Islet precursor cell (in vitro differentiated cells): ENCODE measurements around the gene LARGE1.

Experiments
- DNase-seq: peaks from one replicate; pipeline ENCODE4 v3.0.0-alpha.2; 2018

The LARGE1 gene

DNA sequence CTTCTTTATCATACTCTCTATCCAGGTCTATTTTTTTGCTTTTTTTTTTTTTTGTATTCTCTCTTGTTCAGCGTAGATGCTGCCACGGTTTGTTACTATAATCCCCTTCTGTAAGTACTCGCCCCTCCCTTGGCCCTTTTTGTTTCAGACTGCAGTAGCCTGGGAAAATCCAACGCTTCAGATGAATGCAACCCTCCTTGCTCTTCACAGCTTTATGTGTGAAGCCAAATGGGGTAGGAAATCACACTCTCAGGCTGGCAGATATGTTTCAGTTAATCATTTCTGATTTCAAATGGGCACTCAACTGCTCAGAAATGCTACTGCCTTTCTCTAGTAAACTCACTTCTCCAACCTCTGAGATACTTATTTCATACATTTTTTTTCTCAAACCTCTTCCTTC lies 149.1 kb downstream of the LARGE1 start:
- no peak for DNase-seq

DNA sequence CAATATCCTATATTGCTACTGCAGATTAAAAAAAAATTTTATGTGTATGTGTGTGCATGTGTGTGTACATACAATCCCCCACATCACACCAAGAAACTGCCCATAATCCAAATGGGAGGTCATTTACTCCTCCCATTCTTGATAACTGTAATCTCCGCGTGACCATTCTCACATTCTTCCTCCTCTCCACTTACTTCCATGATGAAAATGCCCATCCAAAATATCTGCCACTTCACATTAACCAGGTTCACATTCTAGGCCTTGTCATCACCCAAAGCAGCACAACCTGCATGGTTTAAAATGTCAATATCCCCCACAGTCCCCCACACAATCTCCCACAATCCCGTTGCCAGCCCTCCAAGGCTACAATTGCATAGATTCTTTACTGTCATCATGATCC lies 149.6 kb downstream of the LARGE1 start:
- no peak for DNase-seq

DNA sequence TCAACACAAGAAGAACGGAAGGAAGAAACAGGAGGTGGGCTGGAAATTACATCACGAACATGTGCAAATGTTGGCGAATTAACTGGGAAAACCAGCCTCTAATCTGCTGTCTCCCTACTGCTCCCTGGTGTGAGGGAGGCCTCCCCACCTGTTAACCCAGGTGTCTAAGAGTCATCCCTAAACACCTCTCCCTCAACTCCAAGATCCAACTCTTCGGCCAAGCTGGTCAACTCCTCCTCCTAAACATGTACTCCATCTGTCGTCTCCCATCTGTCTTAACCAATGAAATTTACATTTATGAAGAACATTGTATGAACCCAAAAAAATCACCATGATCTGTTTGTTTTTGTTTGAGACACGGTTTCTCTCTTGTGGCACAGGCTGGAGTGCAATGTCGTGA lies 154.2 kb downstream of the LARGE1 start:
- DNase-seq = peak; percentile 4

DNA sequence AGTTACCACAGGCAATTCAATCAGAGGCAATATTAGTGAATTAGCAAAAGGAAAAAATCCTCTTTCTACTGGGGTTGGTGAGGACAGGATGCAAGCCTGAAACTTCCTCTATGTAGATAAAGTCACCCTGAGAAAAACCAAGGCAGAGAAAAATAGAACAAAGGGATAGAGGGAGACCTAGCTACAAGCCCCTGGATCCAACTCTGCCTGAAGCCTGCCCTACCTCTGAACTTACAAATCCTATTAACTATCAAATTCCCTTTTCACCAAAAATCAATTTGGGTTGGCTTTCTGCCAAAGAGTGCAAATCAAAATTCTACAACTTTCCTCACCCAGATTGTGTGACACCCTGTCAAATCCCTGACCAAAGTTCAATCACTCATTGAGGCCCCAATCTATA lies 161.3 kb downstream of the LARGE1 start:
- DNase-seq = no peak

DNA sequence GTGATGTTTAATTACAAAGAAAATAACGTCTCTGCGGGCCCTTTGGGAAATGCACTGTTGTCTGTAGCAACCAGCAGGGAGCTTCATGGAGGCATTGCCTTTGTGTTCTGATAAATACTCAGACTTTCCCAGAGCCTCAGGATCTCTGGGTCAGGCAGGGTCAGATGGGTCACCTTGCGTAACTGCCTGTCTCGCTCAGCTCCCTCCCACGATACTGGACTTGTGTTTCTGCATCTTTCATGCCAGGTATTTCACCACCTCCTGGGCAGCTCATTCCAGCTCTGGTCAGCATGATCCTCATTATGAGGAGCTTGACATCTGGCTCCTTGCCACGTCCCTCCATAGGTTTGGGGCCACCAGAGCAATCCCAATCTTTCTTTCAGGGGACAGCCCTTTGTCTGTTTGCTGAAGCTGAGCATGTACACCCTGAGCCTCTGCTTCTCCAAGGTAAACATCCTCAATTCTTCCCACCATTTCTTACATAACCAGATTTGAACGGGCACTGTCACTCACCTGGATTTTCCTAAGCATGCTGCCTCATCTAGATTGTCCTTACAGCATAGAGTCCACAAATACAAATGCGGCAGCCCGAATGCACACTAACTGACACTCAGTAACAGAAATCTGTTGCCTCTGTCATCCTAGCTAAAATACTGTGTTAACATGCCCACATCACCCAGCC lies 162.3 kb downstream of the LARGE1 start:
- DNase-seq = no peak

DNA sequence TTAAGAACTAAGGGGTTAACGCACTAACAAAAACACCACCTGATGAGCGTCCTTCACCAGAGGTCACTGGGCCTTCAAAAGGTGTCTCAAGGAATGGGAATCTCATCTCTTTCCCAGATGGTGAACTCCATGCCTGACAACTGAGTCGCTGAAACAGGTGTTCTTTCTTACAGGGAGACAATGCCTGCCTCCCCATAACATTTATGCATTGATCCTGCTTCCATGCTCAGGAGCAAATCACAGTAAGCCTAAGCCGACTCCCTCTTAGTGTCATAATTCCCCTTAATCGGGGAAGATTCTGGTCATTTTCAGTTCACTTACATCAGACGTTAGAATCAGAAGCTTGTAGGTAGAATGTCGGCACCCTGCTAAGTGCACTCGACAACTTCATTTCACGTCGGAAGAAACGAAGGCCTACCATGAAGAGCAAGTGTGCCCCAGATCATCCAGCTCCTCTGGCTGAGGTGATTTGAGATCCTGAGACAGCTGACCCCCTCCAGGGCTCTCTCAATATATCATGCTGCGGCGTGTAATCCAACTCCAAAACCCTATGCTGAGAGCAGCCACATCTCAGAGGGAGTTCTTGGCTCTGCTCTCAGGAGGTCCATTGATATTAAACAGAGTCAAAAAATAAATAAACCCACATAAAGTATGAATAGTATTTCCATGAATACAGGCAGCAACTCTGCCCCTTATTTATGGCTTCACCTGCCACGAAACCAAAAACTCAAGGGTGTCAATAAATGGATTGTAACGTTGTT lies 163.1 kb downstream of the LARGE1 start:
- no peak for DNase-seq

DNA sequence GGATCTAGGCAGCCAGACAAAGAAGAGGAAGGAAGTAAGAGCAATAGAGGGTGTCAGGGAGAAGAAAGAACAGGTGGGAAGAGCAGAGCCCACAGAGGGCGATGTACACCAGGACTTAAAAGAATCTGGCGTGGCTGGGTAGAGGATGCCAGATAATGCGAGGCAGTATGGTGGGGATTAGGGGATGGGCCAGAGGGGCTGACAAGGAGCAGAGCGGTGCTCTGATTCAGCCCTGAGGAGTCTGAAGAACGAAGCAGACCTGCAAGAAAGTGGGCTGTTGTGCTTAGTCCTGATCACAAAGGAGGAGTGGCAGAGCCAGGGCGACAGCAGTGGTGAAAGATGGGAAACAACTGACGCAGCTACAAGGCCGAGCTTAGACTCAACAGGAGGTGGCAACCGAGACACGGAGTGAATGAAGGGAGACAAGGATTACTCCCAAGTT lies 163.7 kb downstream of the LARGE1 start:
- peak; percentile 81 for DNase-seq

DNA sequence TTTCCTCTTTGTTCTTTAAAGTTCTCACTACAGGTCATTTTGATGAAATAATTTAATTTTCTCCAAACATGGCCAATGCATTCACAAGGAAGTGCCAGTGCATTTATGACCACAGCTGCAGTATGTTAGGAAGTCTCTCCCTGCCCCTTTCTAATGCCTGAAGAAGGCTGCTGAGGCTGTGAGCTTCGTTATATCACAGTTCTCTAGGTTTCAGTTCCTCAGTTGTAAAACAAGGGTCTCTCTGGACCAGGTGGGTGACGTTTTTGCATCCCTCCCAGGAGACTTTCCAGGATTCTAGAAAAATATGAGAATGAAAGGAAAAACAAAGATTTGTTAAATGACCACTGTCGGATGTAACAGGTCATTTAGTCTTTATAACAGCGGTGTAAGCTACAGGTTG lies 171.6 kb downstream of the LARGE1 start:
- DNase-seq = no peak

DNA sequence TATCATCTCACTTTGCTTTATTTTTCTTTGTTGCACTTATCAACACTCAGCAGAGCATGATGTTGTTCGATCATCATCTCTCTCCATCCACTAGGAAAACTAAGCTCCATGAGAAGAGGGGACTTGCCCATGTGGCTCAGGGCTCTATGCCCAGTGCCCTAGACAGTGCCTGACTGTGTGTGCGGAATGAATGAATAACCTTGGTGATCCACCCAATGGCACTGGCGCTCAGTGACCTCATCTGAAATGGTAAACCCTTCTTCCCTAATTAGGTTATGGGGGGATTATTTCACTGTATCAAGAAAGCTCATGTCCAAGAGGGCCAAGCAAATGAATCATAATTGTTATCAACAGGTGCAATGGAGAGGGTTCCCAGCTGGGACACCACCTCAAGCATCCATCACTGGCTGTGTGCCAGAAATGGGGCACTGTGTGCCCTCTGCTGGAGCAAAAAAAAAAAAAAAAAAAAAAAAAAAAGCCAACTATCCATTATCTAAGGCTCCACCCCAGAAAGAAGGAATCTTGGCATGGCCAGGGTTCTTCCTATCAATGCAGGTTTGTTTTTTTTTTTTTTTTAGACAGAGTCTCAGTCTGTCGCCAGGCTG lies 172.6 kb downstream of the LARGE1 start:
- no peak for DNase-seq

DNA sequence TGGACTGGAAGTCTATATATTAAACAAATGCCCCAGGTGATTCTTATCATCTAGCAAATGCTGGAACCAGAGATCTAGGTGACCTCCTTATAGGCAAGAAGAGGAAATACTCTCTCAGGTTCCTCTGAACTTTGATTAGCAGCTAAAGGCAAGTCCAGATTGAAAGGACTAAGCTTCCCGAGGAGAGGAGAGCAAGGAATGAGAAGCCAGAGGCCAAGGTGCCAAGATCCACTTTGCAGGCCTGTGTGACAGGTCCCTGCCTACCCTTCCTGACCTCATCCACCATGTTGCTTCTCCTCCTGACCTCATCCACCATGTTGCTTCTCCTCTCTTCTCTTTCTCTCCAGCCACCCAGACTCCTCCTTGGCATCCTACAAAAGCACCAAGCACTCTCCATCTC lies 173.2 kb downstream of the LARGE1 start:
- DNase-seq = no peak

DNA sequence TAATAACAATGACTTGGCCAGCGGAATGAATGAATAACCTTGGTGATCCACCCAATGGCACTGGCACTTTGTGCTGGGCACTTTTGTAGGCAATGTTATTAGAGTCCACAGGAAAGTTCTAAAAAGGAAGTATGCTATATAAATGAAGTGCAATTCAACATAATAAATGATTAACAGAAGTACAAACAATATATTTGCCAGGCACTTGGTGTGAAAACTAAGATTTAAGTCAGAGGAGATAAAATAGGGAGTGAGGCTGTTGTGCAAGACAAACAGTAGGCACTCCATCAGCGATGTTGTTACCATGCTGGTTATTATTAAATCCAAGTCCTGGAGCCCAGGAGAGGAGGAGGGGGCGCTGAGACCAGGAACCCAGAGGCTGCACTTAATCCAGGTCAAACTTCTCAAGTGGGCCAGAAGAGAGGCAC lies 173.8 kb downstream of the LARGE1 start:
- no peak for DNase-seq

DNA sequence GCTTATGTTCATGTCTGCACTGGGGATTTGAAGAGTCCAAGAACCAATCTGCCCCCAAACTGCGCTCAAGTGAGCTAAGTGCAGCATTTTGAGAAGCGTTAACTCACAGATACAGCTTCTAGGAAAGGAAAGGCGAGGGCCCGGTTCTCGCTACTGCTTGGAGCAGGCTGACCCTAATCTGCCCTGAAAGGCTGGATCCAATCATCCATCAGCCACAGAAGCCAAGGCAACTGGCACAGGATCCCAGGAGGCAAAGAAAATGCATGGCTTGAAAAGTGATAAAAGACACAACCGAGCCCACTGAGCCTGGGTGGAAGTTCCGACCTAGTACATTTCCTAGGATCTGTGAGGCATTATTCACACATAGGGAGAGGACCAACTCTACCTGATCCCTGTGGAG lies 174.8 kb downstream of the LARGE1 start:
- DNase-seq = no peak

DNA sequence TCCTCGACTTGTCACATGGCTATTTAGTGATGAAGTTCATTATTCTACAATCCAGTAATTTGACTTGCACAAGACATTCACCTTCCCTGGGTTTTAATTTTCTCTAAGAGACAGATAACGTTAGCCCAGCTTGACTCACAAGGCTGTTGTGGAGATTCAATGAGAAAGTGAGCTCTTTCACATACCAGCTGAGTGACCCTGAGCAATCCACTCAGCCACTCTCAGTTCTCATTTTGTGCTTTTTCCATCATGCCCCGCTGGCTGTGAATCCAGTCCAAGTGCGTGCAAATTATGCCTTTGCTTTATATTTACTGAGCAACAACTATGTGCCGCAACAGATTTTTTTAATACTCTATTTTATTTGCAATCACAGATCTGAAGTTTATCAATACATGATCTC lies 176.5 kb downstream of the LARGE1 start:
- DNase-seq = no peak

DNA sequence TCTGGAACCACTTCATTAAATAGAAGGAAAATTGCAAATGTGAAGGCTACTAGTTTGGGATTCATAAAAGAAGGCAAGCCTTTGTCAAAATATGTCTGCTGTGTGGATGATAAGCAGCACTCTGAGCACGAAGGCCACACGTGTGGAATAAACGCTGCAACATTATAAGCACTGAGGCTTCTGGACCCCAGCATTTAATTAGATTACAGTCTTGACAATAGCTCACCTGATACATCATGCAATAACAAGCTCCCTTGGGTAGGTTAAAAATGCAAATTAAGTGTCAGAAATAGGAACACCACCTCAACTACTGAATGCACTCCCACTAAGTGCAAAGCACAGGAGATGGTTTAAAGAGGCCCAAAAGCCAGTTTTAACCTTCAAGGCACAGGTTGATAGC lies 179.3 kb downstream of the LARGE1 start:
- DNase-seq = no peak

DNA sequence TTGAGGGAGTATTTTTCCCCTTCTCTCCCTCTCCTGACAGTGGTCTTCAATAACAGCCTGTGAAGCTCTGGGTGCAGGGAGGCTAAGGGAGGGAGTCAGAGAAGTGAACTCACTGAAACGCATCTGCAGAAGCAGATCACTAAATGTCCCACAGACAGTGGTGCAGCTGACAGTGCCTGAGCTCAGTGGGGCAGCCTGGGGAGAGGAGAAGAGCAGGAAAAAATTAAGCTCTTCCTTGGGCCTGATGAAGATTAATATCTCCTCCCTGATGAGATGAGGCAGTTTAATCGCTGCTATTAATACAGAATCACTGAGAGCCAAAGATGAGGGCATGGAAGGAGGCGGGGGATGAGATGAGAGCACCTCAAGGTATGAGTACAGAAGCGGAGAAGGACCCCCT lies 180.8 kb downstream of the LARGE1 start:
- no peak for DNase-seq

DNA sequence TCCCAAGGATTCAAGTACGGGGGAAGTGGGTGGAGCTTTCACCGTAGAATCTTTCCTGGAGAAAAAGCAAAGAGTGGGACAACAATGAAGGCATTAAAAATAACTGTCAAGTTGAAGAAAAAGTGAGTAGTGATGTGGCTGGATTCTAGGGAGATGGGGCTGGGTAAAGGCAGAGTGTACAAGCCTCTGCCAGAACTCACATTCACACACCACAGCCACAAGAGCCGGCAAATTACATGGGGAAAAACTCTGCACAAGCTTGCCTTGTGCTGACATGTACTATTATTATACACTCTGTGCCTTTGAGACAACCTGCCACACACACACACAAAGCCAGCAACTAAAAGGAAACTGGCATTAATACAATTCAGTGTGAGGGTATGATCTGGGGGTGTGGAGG lies 182.6 kb downstream of the LARGE1 start:
- no peak for DNase-seq

DNA sequence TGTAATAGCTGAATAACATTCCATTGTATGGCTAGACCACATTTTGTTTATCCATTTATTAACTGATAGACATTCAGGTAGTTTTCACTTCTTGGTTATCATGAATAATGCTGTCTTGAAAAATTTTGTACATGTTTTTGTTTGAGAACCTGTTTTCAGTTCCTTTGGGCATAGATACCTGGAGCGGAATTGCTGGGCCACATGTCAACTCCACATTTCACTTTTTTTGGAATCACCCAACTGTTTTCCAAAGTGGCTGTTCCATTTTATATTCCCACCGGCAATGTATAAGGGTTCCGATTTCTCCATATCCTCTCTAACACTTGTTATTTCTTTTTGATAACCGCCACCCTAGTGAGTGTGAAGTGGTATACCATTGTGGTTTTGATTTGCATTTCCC lies 184.3 kb downstream of the LARGE1 start:
- no peak for DNase-seq

DNA sequence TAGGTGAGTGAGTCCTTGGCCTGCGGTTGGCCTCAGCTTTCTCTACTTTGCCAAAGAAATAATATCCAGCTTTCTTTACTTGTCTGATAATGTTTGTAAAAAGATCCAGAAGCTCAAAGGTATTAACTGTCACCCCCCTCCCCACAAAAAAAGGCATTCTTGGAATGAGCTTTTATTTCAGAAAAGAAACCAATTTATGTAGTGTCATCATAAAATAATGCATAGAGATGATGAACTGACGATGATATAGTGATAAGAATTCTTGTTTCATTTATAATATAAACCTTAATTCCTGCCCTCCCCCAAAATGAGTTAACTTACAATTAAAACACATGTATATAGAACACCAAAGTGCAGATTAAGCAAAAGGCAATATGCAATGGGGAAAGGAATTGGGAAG lies 191.4 kb downstream of the LARGE1 start:
- DNase-seq = no peak

DNA sequence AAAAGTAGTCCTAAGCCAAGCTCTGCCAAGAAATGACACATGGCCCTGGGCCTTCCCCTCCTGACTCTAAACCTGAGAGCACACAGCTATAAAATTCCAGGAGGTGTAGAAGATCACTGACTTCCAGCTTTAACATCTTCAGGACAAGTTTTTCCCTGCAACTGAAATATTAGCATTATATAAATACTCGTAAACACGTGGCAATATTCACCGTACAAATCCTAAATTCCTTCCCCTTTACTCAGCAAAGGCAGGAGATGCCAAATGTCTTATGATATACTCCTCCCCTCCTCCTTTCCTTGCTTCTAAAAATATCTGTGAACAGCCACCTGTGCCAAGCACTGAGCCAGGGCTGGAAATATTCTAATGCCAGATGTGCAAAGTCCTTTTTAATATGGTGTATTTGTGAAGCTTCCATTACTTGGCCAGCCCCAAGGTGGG lies 194.0 kb downstream of the LARGE1 start:
- no peak for DNase-seq

DNA sequence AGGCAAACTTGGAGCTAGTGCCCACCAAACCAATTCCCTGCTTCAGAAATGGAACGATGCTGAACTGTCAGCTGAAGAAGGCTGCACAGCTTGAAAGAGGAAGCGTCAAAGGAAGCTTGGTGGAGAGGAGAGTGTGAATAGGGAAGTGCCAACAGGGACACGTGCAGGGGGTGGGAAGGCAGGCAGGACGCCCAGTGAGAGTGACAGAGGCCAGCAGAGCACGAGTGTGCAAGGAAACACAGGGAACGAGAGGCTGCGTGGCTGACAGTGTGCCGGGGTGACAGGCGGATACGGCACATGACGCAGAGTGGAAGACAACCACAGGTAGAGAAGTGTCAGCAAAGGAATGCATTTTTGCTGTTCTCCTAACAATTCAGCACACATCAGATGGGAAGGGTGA lies 196.4 kb downstream of the LARGE1 start:
- DNase-seq = no peak

DNA sequence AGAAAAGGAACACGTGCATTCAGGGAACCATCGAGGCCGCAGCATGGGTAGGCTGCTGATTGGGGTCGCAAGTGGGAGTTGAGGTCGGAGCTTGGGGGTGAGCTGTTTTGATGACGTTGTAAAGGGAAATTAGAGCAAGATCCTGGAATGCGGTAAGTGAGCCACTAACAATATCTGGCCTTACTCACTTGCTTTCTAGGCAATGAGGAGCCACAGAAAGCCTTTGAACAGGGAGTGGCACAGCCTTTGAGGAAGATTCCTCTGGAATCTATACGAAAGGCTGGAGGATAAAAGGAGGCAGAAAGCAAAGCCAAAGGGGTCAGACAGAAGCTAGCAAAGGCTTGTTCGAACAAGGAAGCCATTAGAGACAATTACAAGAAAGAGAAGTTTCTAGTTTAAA lies 197.5 kb downstream of the LARGE1 start:
- peak; percentile 61 for DNase-seq

DNA sequence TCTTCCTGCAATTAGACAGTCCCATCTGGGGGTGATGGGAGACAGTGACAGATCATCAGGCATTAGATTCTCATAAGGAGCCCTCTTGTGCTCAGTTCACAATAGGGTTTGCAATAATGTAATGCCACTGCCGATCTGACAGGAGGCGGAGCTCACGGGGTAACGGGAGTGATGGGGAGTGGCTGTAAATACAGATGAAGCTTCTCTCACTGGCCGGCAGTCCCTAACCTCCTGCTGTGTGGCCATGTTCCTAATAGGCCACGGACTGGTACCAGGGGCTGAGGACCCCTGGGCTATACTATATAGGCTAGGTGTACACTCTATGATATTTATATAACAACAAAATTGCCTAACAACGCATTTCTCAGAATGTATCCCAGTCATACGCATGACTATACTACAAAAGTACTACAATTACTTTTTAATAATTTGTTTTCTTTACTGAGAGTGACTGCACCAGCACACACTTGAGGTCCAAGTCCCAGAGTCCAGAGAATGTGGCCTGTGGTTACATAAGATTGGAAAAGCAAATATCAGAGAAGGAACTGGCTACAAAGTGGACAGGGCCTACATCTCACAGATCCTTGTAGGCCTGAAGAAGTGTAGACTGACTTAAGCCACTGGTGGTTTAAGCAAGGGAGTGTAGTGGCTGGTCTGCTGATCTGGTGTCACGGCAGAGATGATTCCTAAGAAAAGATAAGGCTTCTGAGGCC lies 200.0 kb downstream of the LARGE1 start:
- no peak for DNase-seq

DNA sequence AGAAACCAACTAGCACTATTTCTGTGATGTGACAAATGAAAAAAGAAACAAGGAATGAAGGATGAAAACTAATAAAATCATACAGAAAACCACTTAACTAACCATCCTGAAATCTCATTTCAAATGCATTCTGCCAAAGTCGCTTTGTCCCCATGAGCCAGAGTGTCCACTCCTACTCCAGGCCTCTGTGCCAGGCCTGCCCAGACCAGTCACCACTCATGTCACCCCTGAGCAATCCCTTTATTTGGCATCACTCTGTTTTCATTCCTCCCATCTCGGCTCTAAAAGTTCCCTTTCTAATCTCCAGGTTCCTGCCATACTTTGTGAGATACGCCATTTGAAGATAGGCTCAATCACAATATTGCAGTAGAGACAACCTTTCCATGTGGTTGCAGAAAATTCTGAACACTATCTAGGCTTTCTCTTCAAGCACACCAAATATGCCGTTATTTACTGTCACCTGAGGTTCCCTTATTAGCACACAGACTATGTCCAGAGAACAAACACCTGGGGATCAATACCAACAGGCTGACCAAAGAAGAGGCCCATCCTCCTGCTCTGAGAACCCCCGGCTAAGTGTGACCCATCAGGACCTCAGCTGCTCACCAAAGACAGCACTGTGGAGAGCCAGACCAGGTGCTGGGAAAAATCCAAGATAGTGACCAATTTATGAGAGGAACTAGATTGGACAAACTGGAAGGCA lies 202.4 kb downstream of the LARGE1 start:
- DNase-seq = no peak
